ENCODE measurements around the gene COQ9. TPM values are rescaled to one million over a fixed set of nuclear protein-coding genes. Genes with fewer than 3 reads are reported as not detected.

COQ9 gene
- total and polyA plus RNA-seq, 2 of the 4 experiments (the other 2 are of a cell fraction), result 57.9 to 58.5 TPM

GRCh38 chr16:57452021-57452420 is 4.7 kb downstream of the COQ9 start:
- Histone ChIP-seq H3K27ac (ENCODE audit: insufficient read depth, low read length) (no peak overlapping the region), H3K36me3 (ENCODE audit: control insufficient read depth, insufficient read depth, low read length) (peaks cover 39% of the 10 kb centered on the region), H2AFZ (replicated peaks; ENCODE audit: low read length, poor library complexity) (no peak overlapping the region), H3K4me1 (ENCODE audit: control insufficient read depth, insufficient read depth, low read length) (no peaks in the 10 kb centered on the region), H3K9ac (ENCODE audit: low read depth, low read length) (no peak overlapping the region), H2BK15ac (ENCODE audit: low read depth, low read length) (no peak overlapping the region), H3K4me3 (ENCODE audit: insufficient read depth, low read depth, low read length) (no peak overlapping the region), H2BK5ac (ENCODE audit: low read depth, low read length, poor library complexity, severe bottlenecking) (no peak overlapping the region), H3K4me2 (ENCODE audit: low read depth, low read length) (no peak overlapping the region), H3K56ac (ENCODE audit: extremely low read depth, insufficient read depth, low read length) (no peak overlapping the region), H2BK20ac (ENCODE audit: low read depth, low read length) (no peak overlapping the region), H4K91ac (ENCODE audit: insufficient read depth, low read depth, low read length) (no peak overlapping the region), H4K5ac (ENCODE audit: low read depth, low read length) (no peak overlapping the region), H2AK5ac (ENCODE audit: low read depth, low read length) (no peak overlapping the region), H2BK120ac (ENCODE audit: low read depth, low read length) (no peak overlapping the region), H3K14ac (replicated peaks; ENCODE audit: low read depth, low read length) (no peak overlapping the region), H3K27me3 (ENCODE audit: control insufficient read depth, insufficient read depth, low read length) (no peaks in the 10 kb centered on the region), H3K79me1 (ENCODE audit: low read depth in 1 of 2, low read length in 2 of 2) (peaks cover 15 to 18% of the 10 kb centered on the region in 2 experiments; a peak in 3 of 4 replicates), H3K9me1 (ENCODE audit: insufficient read depth, low read length) (no peaks in the 10 kb centered on the region), H3K9me3 (ENCODE audit: control insufficient read depth, insufficient read depth, low read length) (no peaks in the 10 kb centered on the region), H2AK9ac (replicated peaks; ENCODE audit: low read depth, low read length, poor library complexity) (no peak overlapping the region), H4K20me1 (ENCODE audit: insufficient read depth, low read length) (no peaks in the 10 kb centered on the region), H3K18ac (ENCODE audit: low read depth, low read length) (no peak overlapping the region), H3K4ac (ENCODE audit: low read depth, low read length) (no peak overlapping the region), H4K8ac (ENCODE audit: low read depth in 2 of 2, low read length in 2 of 2) (no peak overlapping the region), H3K23ac (ENCODE audit: low read depth, low read length) (no peak overlapping the region)
- no TSS peak for BruUV-seq (replicated peaks)
- DNase-seq (no peak), ATAC-seq (ENCODE audit: low read depth) (no peak)
- intact Hi-C loops (cut with micrococcal nuclease), result no loop called here
- WGBS, 2 experiments (ENCODE audit: extremely low coverage in 2 of 2, insufficient read length in 1 of 2), result no CpG with 5 or more reads among the region's 10 CpGs
- dilution Hi-C loops (cut with HindIII; ENCODE audit: low sequenced_read_pairs, unreplicated experiment), result no loop called here
- TF ChIP-seq POLR2A (IDR thresholded peaks at IDR 0.05; ENCODE audit: low read depth, low read length) (no peak), RAD21 (IDR thresholded peaks at IDR 0.05; ENCODE audit: low read length) (no peak), MXI1 (IDR thresholded peaks at IDR 0.05; ENCODE audit: borderline replicate concordance, low read depth, low read length) (no peak), NFE2L2 (IDR thresholded peaks at IDR 0.05; ENCODE audit: low read depth, low read length) (no peak), CEBPB (IDR thresholded peaks at IDR 0.05; ENCODE audit: low read depth, low read length) (no peak), CHD1 (IDR thresholded peaks at IDR 0.05; ENCODE audit: low read depth, low read length) (no peak), MAFK (IDR thresholded peaks at IDR 0.05; ENCODE audit: low read depth, low read length) (no peak), RFX5 (IDR thresholded peaks at IDR 0.05; ENCODE audit: low read depth, low read length) (no peak), MAZ (IDR thresholded peaks at IDR 0.05; ENCODE audit: borderline replicate concordance, low read depth, low read length) (no peak), BHLHE40 (IDR thresholded peaks at IDR 0.05; ENCODE audit: low read depth, low read length) (no peak), FOS (IDR thresholded peaks at IDR 0.05; ENCODE audit: low read depth, low read length) (no peak), RCOR1 (IDR thresholded peaks at IDR 0.05; ENCODE audit: insufficient replicate concordance, low read length) (no peak), SMC3 (IDR thresholded peaks at IDR 0.05; ENCODE audit: low read depth, low read length) (no peak)
- TF ChIP-seq, protein P1, sequence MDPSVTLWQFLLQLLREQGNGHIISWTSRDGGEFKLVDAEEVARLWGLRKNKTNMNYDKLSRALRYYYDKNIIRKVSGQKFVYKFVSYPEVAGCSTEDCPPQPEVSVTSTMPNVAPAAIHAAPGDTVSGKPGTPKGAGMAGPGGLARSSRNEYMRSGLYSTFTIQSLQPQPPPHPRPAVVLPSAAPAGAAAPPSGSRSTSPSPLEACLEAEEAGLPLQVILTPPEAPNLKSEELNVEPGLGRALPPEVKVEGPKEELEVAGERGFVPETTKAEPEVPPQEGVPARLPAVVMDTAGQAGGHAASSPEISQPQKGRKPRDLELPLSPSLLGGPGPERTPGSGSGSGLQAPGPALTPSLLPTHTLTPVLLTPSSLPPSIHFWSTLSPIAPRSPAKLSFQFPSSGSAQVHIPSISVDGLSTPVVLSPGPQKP (IDR thresholded peaks at IDR 0.05; ENCODE audit: borderline replicate concordance, low read depth, low read length), result no peak
- TF ChIP-seq, protein P2, sequence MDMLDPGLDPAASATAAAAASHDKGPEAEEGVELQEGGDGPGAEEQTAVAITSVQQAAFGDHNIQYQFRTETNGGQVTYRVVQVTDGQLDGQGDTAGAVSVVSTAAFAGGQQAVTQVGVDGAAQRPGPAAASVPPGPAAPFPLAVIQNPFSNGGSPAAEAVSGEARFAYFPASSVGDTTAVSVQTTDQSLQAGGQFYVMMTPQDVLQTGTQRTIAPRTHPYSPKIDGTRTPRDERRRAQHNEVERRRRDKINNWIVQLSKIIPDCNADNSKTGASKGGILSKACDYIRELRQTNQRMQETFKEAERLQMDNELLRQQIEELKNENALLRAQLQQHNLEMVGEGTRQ (IDR thresholded peaks at IDR 0.05; ENCODE audit: low read depth, low read length), result no peak
- POLR2A ChIA-PET (ENCODE audit: unreplicated experiment), result no interaction called here
- in situ Hi-C loops (cut with MboI; ENCODE audit: low sequenced_read_pairs), result no loop called here
- CTCF ChIA-PET, result interaction anchor here (1.0 kb wide), 1 partner anchor 10 kb away, joined by 6 read pairs; the partner anchor contains the start of gene POLR2C
